HG02571 (cell line): ENCODE results near the gene METTL4.

Source experiments
- ATAC-seq: cut with Tn5 transposase; IDR thresholded peaks from one replicate; pipeline ENCODE4 v1.9.1; 2021; ENCODE audit warnings: mild to moderate bottlenecking, moderate library complexity; ENCODE audit not compliant: unreplicated experiment

Gene METTL4

DNA sequence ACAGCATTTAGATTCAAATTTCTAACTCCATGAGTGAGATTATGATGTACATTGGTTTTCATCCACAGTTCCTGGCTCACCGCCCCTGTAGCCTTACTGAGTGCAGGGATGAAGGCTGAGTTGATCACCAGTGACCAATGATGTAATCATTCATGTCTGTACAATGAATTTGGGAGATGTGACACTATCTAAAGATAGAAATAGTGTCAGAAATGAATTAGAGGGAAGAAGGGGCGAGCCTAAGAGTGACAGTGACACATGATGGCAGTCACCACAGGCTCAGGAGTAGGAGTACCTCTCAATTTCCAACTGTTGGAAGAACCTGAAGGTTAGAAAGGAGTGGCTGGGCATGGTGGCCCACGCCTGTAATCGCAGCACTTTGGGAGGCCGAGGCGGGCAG is 3.2 kb downstream of the METTL4 start:
- ATAC-seq: no peak

DNA sequence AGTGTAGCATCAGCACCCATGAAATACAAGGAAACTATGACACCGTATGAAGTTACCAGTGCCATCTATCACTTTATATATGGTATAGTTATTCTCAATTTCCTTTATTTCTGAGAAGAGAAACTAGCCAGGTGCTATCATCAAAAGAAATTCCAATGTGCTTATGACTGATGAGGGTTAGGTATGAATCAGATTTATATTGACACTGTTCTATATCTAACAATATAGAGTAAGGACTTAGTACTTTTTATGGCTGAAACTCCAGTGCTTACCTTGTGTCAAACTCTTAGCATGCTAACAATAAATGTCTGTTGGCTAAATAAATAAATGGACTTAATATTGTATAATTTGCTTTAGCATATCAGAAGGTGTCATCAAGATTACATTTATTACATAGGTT is 6.9 kb downstream of the METTL4 start:
- ATAC-seq: no peak

- no peak for ATAC-seq
Observed at GRCh38 chr18:2559249-2559648, 12.1 kb downstream of the METTL4 start.

DNA sequence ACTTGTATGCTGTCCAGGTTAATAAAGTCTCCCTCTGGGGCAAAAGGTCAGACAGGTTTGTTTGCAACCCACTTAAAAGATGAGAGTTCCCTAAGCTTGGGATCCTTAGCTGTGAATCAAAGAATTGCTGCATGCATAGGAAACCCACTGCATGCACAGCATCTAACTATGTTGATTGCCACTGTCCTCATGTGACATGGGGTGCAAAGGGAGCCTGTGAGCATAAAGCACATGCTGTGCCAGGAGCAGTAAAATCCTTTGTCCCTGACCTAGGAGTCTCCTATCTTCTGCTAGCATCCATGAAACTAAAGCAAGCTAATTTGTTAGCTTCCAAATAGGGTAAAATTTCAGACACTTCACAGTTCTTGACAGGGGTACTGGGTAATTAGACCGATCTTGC is 13.8 kb downstream of the METTL4 start:
- ATAC-seq: no peak

- no peak for ATAC-seq
Observed at GRCh38 chr18:2555895-2556294, 15.4 kb downstream of the METTL4 start.

GRCh38 chr18:2554696-2555095 is 16.6 kb downstream of the METTL4 start:
- ATAC-seq: no peak

DNA sequence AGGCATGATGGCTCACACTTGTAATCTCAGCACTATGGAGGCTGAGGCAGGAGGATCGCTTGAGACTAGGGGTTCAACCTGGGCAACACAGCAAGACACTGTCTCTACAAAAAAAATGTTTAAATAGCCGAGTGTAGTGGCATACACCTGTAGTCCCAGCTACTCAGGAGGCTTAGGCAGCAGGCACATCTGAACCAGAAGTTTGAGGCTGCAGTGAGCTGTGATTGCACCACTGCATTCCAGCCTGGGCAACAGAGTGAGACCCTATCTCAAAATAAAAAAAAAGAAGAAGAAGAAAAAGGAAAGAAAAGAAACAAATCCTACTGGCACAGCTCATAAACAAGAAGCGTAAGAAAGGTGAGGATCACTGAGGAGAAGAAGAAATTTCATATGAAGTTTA is 19.9 kb downstream of the METTL4 start:
- ATAC-seq: no peak

DNA sequence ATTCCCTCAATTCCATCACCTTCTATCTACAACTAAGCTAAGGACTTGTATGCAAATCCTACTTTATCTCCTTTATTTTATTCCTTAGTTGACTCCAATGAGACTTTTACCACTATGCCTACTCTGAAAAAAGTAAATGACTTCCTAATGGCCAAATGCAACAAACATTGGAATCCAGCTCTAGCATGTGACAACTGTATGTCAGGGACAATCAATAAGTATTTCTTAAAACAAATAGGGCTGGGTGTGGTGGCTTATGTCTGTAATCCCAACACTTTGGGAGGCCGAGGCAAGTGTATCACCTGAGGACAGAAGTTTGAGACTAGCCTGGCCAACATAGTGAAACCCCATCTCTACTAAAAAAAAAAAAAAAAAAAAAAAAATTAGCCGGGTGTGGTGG is 21.8 kb downstream of the METTL4 start:
- no peak for ATAC-seq

GRCh38 chr18:2547477-2548087 is 23.7 kb downstream of the METTL4 start:
- no peak for ATAC-seq

DNA sequence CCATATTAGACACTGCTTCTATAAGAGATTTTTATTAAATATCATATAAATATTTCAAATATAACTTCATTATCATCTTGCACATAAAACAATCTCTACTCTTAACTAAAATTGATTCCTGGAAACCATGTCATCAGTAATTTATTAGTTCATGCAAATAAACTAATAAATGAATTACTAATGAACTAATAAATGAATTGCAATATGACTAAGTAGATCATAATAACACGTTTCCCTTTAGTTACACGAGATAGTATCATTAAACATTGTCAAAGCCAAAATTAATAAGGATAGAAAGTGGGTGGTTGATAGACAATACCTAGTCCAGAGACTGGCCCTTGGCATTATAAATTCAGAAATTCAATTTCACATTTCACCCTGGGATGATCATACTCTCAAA is 26.1 kb downstream of the METTL4 start:
- no peak for ATAC-seq

GRCh38 chr18:2541925-2542563 is 29.3 kb downstream of the METTL4 start:
- ATAC-seq: peak; percentile 51

GRCh38 chr18:2540575-2540974 is 30.7 kb downstream of the METTL4 start:
- ATAC-seq: no peak

DNA sequence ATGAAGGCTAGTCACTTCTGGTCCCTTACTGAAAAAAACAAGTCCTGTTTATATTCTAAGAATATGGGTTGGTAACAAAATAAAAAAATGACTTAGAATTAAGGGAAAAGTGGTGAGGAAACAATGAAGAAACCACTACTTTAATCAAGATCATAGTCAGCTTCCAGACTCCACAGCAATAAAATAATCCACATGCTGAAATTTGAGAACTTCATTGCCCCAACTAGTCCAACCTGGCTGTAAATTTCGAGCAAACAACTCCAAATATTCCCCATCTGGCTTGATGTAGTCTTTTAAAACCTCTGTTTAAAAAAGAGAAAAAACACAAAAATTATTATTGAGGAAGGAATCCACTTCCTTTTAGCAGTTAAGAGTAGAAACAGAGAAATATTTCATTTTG is 32.5 kb downstream of the METTL4 start:
- no peak for ATAC-seq

DNA sequence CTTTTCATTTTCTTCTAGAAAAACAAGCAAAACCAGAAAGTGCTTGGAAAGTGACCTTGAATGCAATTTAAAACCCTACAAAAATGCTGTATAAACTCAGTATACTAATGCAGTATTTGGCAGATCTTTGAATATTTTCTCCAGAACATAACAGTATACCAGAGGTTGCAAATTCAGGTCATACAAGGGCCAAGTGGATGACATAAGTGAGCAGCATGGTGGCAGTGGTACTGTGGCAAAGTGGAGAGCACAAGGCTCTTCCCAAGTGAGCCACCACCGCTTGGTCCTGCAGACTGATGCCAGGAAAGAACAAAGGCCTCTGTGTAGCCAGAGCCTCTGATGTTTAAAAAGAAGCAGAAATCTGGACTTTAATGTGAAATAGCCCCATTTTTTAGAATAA is 33.1 kb downstream of the METTL4 start:
- ATAC-seq: no peak

DNA sequence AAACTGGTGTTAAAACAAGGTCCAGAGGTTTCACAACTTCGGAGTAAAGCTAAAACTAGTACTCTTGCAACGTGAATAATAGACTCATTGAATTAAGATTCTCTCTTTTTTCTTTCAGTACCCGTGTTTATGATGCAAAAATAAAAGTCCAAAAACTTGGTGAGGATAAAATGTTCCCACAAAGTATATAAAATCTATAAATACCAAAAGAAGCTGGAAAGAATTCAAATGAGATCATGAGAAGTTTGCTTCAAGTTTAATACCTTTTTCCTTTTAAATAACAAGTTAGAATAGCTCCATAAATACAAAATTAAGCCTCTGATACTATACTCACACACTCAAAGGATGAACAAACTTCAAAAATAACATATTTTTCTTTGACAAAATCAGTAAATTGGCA is 34.0 kb downstream of the METTL4 start:
- no peak for ATAC-seq

DNA sequence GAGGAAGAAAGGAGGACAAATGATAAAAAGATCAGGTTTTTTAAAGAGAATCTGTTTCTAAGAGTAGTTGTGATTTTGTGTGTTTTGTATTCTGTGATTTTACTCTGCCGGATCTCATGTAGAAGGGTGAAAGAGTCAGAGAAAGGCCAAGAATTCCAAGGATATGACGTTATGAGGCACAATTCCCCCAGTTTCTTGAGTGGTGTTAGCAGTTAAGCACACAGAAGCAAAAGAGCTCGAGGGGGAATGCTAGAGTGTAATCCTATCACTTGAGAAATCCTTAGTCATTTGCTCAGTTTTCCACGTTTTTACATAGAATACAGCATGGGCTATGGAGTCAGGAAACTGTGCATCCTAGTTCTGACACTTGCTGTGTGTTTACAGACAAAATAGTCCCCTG is 34.8 kb downstream of the METTL4 start:
- ATAC-seq: no peak

- no peak for ATAC-seq
Observed at GRCh38 chr18:2536063-2536462, 35.2 kb downstream of the METTL4 start.

DNA sequence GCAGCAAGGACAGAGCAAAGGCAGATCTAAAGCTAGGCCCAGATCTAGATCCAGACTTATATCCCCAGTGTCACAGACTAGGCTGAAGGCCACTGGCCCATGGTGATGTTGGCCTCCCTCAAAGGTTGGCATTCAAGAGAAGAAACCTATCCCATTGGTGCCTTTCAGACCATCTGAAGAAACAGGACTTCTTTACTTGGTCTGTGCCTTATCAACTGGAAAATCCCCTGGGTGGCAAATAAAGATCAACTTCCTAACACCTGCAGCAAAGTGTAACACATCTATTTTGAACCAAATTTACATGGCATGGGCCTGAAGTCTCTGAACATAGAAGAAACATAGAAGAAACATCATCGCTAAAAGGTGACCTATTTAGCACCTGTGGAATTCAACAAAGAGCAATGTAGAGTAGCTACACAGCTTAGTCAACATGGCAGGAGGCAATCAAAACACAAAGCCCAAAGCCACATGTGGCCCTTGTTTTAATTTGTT is 35.8 kb downstream of the METTL4 start:
- no peak for ATAC-seq

- no peak for ATAC-seq
Observed at GRCh38 chr18:2534906-2535305, 36.4 kb downstream of the METTL4 start.

DNA sequence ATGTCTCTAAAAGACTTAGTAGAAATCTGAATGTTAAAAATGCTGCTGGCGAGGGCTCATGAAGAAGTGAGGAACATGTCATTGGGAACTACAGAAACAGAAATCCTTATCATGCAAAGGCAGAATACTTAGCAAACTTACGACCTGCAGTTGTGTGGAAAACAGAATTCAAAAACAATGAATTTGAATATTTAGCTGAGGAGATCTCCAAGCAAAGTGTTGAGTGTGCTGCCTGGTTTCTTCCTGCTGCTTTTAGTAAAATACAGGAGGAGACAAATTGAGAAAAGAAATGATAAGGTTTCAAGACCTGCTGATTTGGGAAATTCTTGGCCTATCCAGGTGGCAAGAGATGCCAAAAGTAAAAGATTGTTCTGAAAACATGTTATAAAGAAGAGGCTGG is 38.5 kb downstream of the METTL4 start:
- no peak for ATAC-seq

- ATAC-seq: no peak
Observed at GRCh38 chr18:2531751-2532150, 39.6 kb downstream of the METTL4 start.

DNA sequence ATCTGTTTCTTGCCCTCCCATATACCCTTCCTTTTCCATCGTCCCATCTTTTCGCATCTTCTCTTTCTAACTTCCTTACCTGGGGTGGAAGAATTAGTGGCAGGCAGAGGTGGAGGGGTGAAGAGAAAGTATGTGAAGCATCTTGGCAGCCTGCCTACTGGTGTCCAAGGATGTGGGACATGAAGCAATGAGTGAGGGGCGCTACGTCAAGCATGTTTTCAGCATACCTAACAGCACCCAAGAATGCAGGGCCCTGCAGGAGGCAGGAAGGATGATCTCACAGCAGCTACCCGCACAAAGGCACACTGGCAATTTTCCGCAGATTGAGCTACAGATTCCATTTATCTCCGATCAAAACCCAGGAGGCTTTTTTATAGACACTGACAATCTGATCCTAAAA is 42.2 kb downstream of the METTL4 start:
- ATAC-seq: no peak

DNA sequence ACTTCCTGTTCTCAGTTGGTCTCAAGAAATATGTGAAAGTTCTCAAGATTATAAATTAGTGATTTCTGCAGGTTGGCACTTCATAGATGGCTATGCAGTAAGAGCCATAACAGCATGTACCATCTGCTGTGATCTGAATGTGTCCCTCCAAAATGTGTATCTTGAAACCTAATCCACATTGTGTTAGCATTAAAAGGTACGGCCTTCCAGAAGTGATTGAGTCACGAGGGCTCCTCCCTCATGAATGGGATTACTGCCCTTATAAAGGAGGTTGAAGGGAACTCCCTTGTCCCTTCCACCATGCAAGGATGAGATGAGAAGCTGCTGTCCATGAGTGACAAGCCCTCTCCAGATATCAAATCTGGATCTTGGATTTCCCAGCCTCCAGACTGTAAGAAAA is 45.0 kb downstream of the METTL4 start:
- no peak for ATAC-seq
